GM12878 (cell line): ENCODE results near the gene SLX9. TPM values are rescaled to one million over a fixed set of nuclear protein-coding genes. Genes with fewer than 3 reads are reported as not detected.
A peak's percentile ranks its signal among the peaks of the same experiment; 100 is the strongest.

Source experiments
- ATAC-seq: fragments of 200-7000 bp; cut with Tn5 transposase; 3 replicates; pipeline ENCODE4 v1.9.1; 2020; ENCODE audit warnings: mild to moderate bottlenecking, moderate library complexity
- BruUV-seq: library from RNA; stranded (reverse); fragments of 400-500 nt; replicated peaks from 2 replicates; lab custom pipeline; 2021; lab: Mats Ljungman, UMichigan
- CTCF ChIA-PET: fragments of 300-600 bp; sonication (Branson Sonifier 250); formaldehyde crosslinking; extraction: SDS; loops from one replicate; lab custom pipeline; 2021; ENCODE audit warnings: inconsistent platforms; lab: Yijun Ruan, JAX
- POLR2A ChIA-PET: fragments of 350-600 bp; formaldehyde crosslinking; extraction: SDS; loops from one replicate; lab custom pipeline; 2021; ENCODE audit warnings: inconsistent platforms; lab: Charles Lee
- RAD21 ChIA-PET: fragments of 300-600 bp; sonication (Branson Sonifier 250); formaldehyde crosslinking; loops from one replicate; lab custom pipeline; 2023; ENCODE audit warnings: antibody characterized with exemption; ENCODE audit not compliant: unreplicated experiment; lab: Charles Lee
- SMC1A ChIA-PET: fragments of 300-600 bp; sonication (Branson Sonifier 250); formaldehyde crosslinking; loops from one replicate; lab custom pipeline; 2023; ENCODE audit not compliant: unreplicated experiment, uncharacterized antibody; lab: Charles Lee
- DNase-seq: peaks from one replicate; pipeline ENCODE4 v3.0.0-alpha.2; 2011; ENCODE audit warnings: low read depth, low spot score
- FAIRE-seq: peaks from 3 replicates; lab custom pipeline; 2011; peaks lifted over from hg19 to GRCh38; lab: Jason Lieb, UNC
- H2AFZ ChIP-seq: 2 replicates; pipeline ENCODE4 v1.6.0; 2011; ENCODE audit warnings: low read depth, low read length, control low read depth; ENCODE audit not compliant: control insufficient read depth
- H3K27ac ChIP-seq: 2 replicates; pipeline ENCODE4 v1.5.1; 2011; ENCODE audit warnings: control low read depth; ENCODE audit not compliant: control insufficient read depth, insufficient read depth
- H3K27me3 ChIP-seq, 2 experiments: replicated peaks in 1 of 2; 2 replicates each; pipeline versions ENCODE4 v1.6.0 to v1.6.1; 2011; ENCODE audit warnings: low read length in 1 of 2; ENCODE audit not compliant: control insufficient read depth in 2 of 2, insufficient read depth in 2 of 2
- H3K36me3 ChIP-seq, 2 experiments: 2 replicates each; pipeline ENCODE4 v1.5.1; 2011; ENCODE audit warnings: low read length in 1 of 2; ENCODE audit not compliant: control insufficient read depth in 2 of 2, insufficient read depth in 2 of 2
- H3K4me1 ChIP-seq: 2 replicates; pipeline ENCODE4 v1.6.1; 2011; ENCODE audit warnings: mild to moderate bottlenecking, low read length, moderate library complexity, mixed read lengths; ENCODE audit not compliant: control insufficient read depth, insufficient read depth
- H3K4me2 ChIP-seq: 2 replicates; pipeline ENCODE4 v1.6.0; 2011; ENCODE audit warnings: control low read depth; ENCODE audit not compliant: control insufficient read depth, insufficient read depth
- H3K4me3 ChIP-seq: fragments of 200-600 bp; sonication (generic); 2 replicates; pipeline ENCODE4 v1.5.1; 2016
- H3K79me2 ChIP-seq: 2 replicates; pipeline ENCODE4 v1.6.0; 2011; ENCODE audit warnings: low read length; ENCODE audit not compliant: control insufficient read depth, insufficient read depth
- H3K9ac ChIP-seq: 2 replicates; pipeline ENCODE4 v1.8.0; 2011; ENCODE audit warnings: low read length, control low read depth, mixed read lengths; ENCODE audit not compliant: control insufficient read depth, insufficient read depth
- H3K9me3 ChIP-seq: replicated peaks from 3 replicates; pipeline ENCODE4 v1.5.1; 2011; ENCODE audit warnings: mild to moderate bottlenecking, low read length; ENCODE audit not compliant: control insufficient read depth, insufficient read depth
- H4K20me1 ChIP-seq: 2 replicates; pipeline ENCODE4 v1.6.0; 2011; ENCODE audit not compliant: control insufficient read depth, insufficient read depth
- NBN ChIP-seq: fragments of 450-650 bp; IDR thresholded peaks from 2 replicates; pipeline ENCODE4 v1.6.1; 2016
- POLR2A ChIP-seq: IDR thresholded peaks from 2 replicates; pipeline ENCODE4 v1.6.1; 2011; ENCODE audit warnings: low read depth, mild to moderate bottlenecking, low read length
- RCOR1 ChIP-seq: conservative IDR thresholded peaks from 2 replicates; pipeline ENCODE4 v1.6.1; 2012; ENCODE audit warnings: low read depth, low read length, improper control_type of control experiment
- ZNF622 ChIP-seq: fragments of 450-650 bp; IDR thresholded peaks from 2 replicates; pipeline ENCODE4 v1.6.1; 2017; ENCODE audit warnings: mild to moderate bottlenecking, inconsistent platforms
- WGBS: methylation state at CpG from one replicate; pipeline ENCODE4 v1.1.6; 2016; ENCODE audit warnings: low lambda C conversion rate; ENCODE audit not compliant: insufficient replicate concordance, insufficient coverage; ENCODE audit errors: missing lambda C conversion rate; 5-methylcytosine and 5-hydroxymethylcytosine counted together
- in situ Hi-C: fragments of 300-500 bp; cut with MboI; formaldehyde crosslinking; loops from 9 replicates; pipeline ENCODE4 v1.14.3; 2018; ENCODE audit warnings: mixed read lengths
- intact Hi-C: fragments of 100-400 bp; cut with micrococcal nuclease; formaldehyde crosslinking; loops from one replicate; pipeline ENCODE4 v1.14.2; 2022; ENCODE audit not compliant: unreplicated experiment
- polyA plus RNA-seq, 11 experiments: library from polyadenylated mRNA; depleted of rRNA in 4 of 11; unstranded in 6 of 11; stranded (reverse) in 5 of 11; fragments of >200 nt; fragmentation: Nextera tagmentation in 4 of 11; fragmentation: Illumina TruSeq in 1 of 11; extraction: Ambion mirVana in 4 of 11; extraction: Trizol in 1 of 11; gene quantifications; 1 replicate in 1 of 11; 2 replicates in 10 of 11; pipeline versions ENCODE4 v1.2.1 to v1.2.3, GENCODE V29; 2011 to 2016; ENCODE audit warnings: inconsistent platforms in 2 of 11, missing spikeins in 2 of 11, low read depth in 1 of 11
- total RNA-seq, 4 experiments: library from RNA; depleted of rRNA in 3 of 4; stranded (reverse); fragments of >200 nt in 3 of 4; fragmentation: Illumina TruSeq in 1 of 4; extraction: Trizol in 1 of 4; gene quantifications; 2 replicates each; pipeline versions ENCODE4 v1.2.1 to v1.2.3, GENCODE V29; 2013 to 2021
- TF ChIP-seq, protein P1 (sequence below): fragments of 450-650 bp; IDR thresholded peaks from 2 replicates; pipeline ENCODE4 v1.6.1; 2018; ENCODE audit warnings: mild to moderate bottlenecking, low read depth, moderate library complexity; ENCODE audit not compliant: partially characterized antibody
- TF ChIP-seq, protein P2 (sequence below): IDR thresholded peaks from 2 replicates; pipeline ENCODE4 v1.6.1; 2011; ENCODE audit warnings: low read depth, mild to moderate bottlenecking, low read length, moderate library complexity, borderline replicate concordance; ENCODE audit errors: extremely low read depth
- TF ChIP-seq, protein P3 (sequence below): IDR thresholded peaks from 2 replicates; pipeline ENCODE4 v1.6.1; 2011; ENCODE audit warnings: borderline replicate concordance, low read depth, mild to moderate bottlenecking, moderate library complexity, mixed read lengths, low read length; ENCODE audit not compliant: insufficient read depth; ENCODE audit errors: extremely low read length

The SLX9 gene
- total and polyA plus RNA-seq, 10 of the 15 experiments (the other 5 are each of a cell fraction or from before 2014, with no cell fraction given), result 0.69 to 81.3 (median 33.9) TPM

DNA sequence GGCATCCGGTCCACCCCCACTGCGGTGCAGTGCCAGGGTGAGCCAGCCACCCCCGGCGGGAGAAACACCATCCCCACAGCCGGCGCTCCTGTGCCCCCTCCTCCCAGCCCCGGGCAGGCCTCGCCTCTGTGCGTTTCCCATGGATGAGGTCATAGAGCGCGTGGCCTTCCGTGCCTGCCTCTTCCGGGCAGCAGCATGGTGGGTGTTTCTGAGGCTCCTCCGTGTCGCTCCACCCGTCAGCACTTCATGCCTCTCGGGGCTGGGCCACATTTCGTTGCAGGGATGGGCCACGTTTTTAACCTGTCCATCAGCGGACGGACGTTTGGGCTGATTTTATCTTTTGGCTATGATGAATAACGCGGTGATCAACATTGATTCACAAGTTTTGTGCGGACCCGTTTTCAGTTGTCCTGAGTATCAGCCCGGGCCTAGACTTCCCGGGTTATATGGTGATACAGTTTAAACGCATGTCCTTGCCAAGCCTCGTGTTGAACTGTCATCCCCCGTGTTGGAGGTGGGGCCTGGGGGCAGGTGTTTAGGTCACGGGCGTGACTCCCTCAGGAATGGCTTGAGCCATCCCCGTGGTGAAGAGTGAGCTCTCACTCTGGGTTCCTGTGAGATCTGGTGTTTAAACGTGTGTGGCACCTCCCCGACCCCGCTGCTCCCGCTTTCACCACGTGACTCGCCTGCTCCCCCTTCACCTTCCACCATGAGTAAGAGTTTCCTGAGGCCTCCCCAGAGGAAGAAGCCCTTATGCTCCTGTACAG is 64.8 kb downstream of the SLX9 start:
- in situ Hi-C loops, result no loop called here
- Histone ChIP-seq H2AFZ (no peak overlapping the region), H3K27me3 (peaks cover 2 to 3% of the 10 kb centered on the region in 2 experiments), H3K4me3 (no peak overlapping the region), H3K27ac (no peak overlapping the region), H3K9ac (no peak overlapping the region), H3K36me3 (no peaks in the 10 kb centered on the region)
- CTCF ChIA-PET, result no interaction called here
- RAD21 ChIA-PET, result no interaction called here
- TF ChIP-seq, protein P1, sequence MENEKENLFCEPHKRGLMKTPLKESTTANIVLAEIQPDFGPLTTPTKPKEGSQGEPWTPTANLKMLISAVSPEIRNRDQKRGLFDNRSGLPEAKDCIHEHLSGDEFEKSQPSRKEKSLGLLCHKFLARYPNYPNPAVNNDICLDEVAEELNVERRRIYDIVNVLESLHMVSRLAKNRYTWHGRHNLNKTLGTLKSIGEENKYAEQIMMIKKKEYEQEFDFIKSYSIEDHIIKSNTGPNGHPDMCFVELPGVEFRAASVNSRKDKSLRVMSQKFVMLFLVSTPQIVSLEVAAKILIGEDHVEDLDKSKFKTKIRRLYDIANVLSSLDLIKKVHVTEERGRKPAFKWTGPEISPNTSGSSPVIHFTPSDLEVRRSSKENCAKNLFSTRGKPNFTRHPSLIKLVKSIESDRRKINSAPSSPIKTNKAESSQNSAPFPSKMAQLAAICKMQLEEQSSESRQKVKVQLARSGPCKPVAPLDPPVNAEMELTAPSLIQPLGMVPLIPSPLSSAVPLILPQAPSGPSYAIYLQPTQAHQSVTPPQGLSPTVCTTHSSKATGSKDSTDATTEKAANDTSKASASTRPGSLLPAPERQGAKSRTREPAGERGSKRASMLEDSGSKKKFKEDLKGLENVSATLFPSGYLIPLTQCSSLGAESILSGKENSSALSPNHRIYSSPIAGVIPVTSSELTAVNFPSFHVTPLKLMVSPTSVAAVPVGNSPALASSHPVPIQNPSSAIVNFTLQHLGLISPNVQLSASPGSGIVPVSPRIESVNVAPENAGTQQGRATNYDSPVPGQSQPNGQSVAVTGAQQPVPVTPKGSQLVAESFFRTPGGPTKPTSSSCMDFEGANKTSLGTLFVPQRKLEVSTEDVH, result no peak
- TF ChIP-seq, protein P2, sequence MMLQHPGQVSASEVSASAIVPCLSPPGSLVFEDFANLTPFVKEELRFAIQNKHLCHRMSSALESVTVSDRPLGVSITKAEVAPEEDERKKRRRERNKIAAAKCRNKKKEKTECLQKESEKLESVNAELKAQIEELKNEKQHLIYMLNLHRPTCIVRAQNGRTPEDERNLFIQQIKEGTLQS, result no peak
- no peak for TF ChIP-seq POLR2A
- no peak for TF ChIP-seq RCOR1
- TF ChIP-seq ZNF622, result no peak
- TF ChIP-seq, protein P3, sequence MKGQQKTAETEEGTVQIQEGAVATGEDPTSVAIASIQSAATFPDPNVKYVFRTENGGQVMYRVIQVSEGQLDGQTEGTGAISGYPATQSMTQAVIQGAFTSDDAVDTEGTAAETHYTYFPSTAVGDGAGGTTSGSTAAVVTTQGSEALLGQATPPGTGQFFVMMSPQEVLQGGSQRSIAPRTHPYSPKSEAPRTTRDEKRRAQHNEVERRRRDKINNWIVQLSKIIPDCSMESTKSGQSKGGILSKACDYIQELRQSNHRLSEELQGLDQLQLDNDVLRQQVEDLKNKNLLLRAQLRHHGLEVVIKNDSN, result peak; percentile 23
- no peak for TF ChIP-seq NBN
- TF ChIP-seq, all 136 proteins: peak for 1
- no TSS peak for BruUV-seq
- DNase-seq (no peak), ATAC-seq (no peak), FAIRE-seq (no peak)
- SMC1A ChIA-PET, result interaction anchor here (1.4 kb wide), 1 partner anchor 132 kb away, joined by 3 read pairs; no protein-coding TSS in a partner anchor
- POLR2A ChIA-PET, result no interaction called here
- Histone ChIP-seq H4K20me1 (no peaks in the 10 kb centered on the region), H3K4me1 (no peaks in the 10 kb centered on the region), H3K79me2 (no peaks in the 10 kb centered on the region), H3K9me3 (no peaks in the 10 kb centered on the region; the same call in 2 of the 3 replicates), H3K4me2 (no peak overlapping the region)
- WGBS, result 53% methylated on average over 36 of the region's 40 CpGs
- intact Hi-C loops, result no loop called here
